K562 (cell line): Measurements from ENCODE around the gene GRSF1. TPM values are rescaled to one million over a fixed set of nuclear protein-coding genes. Genes with fewer than 3 reads are reported as not detected.

Experiments used
- ATAC-seq: fragments of 200-7000 bp; cut with Tn5 transposase; 3 replicates; pipeline ENCODE4 v1.9.1; 2020; ENCODE audit warnings: moderate library complexity
- BruUV-seq: library from RNA; stranded (reverse); fragments of 400-500 nt; replicated peaks from 2 replicates; lab custom pipeline; 2021; lab: Mats Ljungman, UMichigan
- CTCF ChIA-PET: fragments of 300-600 bp; formaldehyde crosslinking; extraction: SDS; loops from one replicate; lab custom pipeline; 2021; ENCODE audit warnings: low intra/inter-chr PET ratio; lab: Yijun Ruan, JAX
- POLR2A ChIA-PET: fragments of 300-600, 350-650 bp; sonication (Branson Sonifier 250); formaldehyde crosslinking; extraction: SDS; loops from one replicate; lab custom pipeline; 2021; ENCODE audit warnings: antibody characterized with exemption, inconsistent platforms; lab: Yijun Ruan, JAX
- DNase-seq, 4 experiments: peaks; one replicate each; pipeline versions ENCODE4 v3.0.0 to v3.0.0-alpha.2; 2011 to 2018; ENCODE audit warnings: low spot score in 3 of 4, mixed read lengths in 3 of 4; ENCODE audit errors: extremely low read depth in 1 of 4
- FAIRE-seq: peaks from 2 replicates; lab custom pipeline; 2011; peaks lifted over from hg19 to GRCh38; lab: Jason Lieb, UNC
- H2AFZ ChIP-seq: 2 replicates; pipeline ENCODE4 v1.6.0; 2011; ENCODE audit warnings: low read depth, low read length, control low read depth, inconsistent platforms
- H3K27ac ChIP-seq: fragments of 200-600 bp; 3 replicates; pipeline ENCODE4 v1.8.0; 2011; ENCODE audit warnings: low read depth, mild to moderate bottlenecking, control low read depth, inconsistent platforms, low read length, moderate library complexity, mixed read lengths; ENCODE audit errors: extremely low read depth
- H3K27me3 ChIP-seq, 2 experiments: fragments of 300-600 bp in 1 of 2; 2 replicates in 1 of 2; 3 replicates in 1 of 2; pipeline versions ENCODE4 v1.6.0 to v1.8.0; 2011; ENCODE audit warnings: inconsistent platforms in 2 of 2, low read length in 2 of 2, mild to moderate bottlenecking in 1 of 2, mixed read lengths in 1 of 2, moderate library complexity in 1 of 2; ENCODE audit not compliant: control insufficient read depth in 2 of 2, insufficient read depth in 2 of 2
- H3K36me3 ChIP-seq: fragments of 300-600 bp; 3 replicates; pipeline ENCODE4 v1.8.0; 2011; ENCODE audit warnings: mild to moderate bottlenecking, low read length, inconsistent platforms; ENCODE audit not compliant: control insufficient read depth, insufficient read depth
- H3K4me1 ChIP-seq, 2 experiments: fragments of 200-600 bp in 1 of 2; replicated peaks in 1 of 2; 2 replicates in 1 of 2; 3 replicates in 1 of 2; pipeline versions ENCODE4 v1.5.1 to v1.8.0; 2011; ENCODE audit warnings: inconsistent platforms in 2 of 2, low read length in 2 of 2, mild to moderate bottlenecking in 1 of 2, mixed read lengths in 1 of 2, moderate library complexity in 1 of 2; ENCODE audit not compliant: control insufficient read depth in 2 of 2, insufficient read depth in 2 of 2
- H3K4me2 ChIP-seq: 2 replicates; pipeline ENCODE4 v1.6.1; 2011; ENCODE audit warnings: low read length, control low read depth, inconsistent platforms, mixed read lengths; ENCODE audit not compliant: insufficient read depth
- H3K4me3 ChIP-seq: fragments of 200-600 bp; sonication (generic), shearing (Covaris generic); 2 replicates; pipeline ENCODE4 v1.5.1; 2016; ENCODE audit warnings: control low read depth, inconsistent platforms
- H3K79me2 ChIP-seq: fragments of 200-600 bp; 3 replicates; pipeline ENCODE4 v1.8.0; 2011; ENCODE audit warnings: low read length, inconsistent platforms; ENCODE audit not compliant: control insufficient read depth, insufficient read depth
- H3K9ac ChIP-seq, 2 experiments: 2 replicates each; pipeline versions ENCODE4 v1.6.0 to v1.6.1; 2011; ENCODE audit warnings: low read depth in 2 of 2, low read length in 2 of 2, control low read depth in 1 of 2, inconsistent platforms in 1 of 2, mild to moderate bottlenecking in 1 of 2, mixed read lengths in 1 of 2; ENCODE audit not compliant: insufficient read depth in 1 of 2
- H3K9me1 ChIP-seq: one replicate; pipeline ENCODE4 v1.6.0; 2011; ENCODE audit warnings: inconsistent platforms, mild to moderate bottlenecking, low read length, moderate library complexity; ENCODE audit not compliant: control insufficient read depth, insufficient read depth
- H3K9me3 ChIP-seq: replicated peaks from 2 replicates; pipeline ENCODE4 v1.5.1; 2011; ENCODE audit warnings: low read depth, low read length, inconsistent platforms; ENCODE audit not compliant: control insufficient read depth, insufficient read depth
- H4K20me1 ChIP-seq: replicated peaks from 2 replicates; pipeline ENCODE4 v1.6.1; 2011; ENCODE audit warnings: low read length, inconsistent platforms, mixed read lengths; ENCODE audit not compliant: control insufficient read depth, insufficient read depth
- DPF2 ChIP-seq: fragments of 450-650 bp; IDR thresholded peaks from 2 replicates; pipeline ENCODE4 v1.6.1; 2016
- PHB ChIP-seq: fragments of 250-450 bp; sonication (Bioruptor Pico); IDR thresholded peaks from 2 replicates; pipeline ENCODE4 v1.5.0; 2021
- SMAD2 ChIP-seq: fragments of 150-350 bp; IDR thresholded peaks from 2 replicates; pipeline ENCODE4 v1.6.1; 2014; ENCODE audit warnings: low read depth, mild to moderate bottlenecking, low read length
- THRAP3 ChIP-seq: fragments of 450-650 bp; IDR thresholded peaks from 2 replicates; pipeline ENCODE4 v1.6.1; 2016; ENCODE audit warnings: mild to moderate bottlenecking, inconsistent platforms, borderline replicate concordance
- UBTF ChIP-seq, 2 experiments: IDR thresholded peaks; 2 replicates each; pipeline ENCODE4 v1.6.1; 2012; ENCODE audit warnings: improper control_type of control experiment in 2 of 2, low read depth in 2 of 2, low read length in 2 of 2, borderline replicate concordance in 1 of 2
- WGBS: fragments of 100-300 bp; shearing (Covaris generic); methylation state at CpG from one replicate; pipeline ENCODE4 v1.1.6; 2016; ENCODE audit warnings: low coverage, mixed read lengths; ENCODE audit not compliant: insufficient coverage; ENCODE audit errors: missing lambda C conversion rate; 5-methylcytosine and 5-hydroxymethylcytosine counted together
- in situ Hi-C: fragments of 300-500 bp; cut with MboI; formaldehyde crosslinking; loops from 4 replicates; pipeline ENCODE4 v1.15.0; 2018; ENCODE audit warnings: inconsistent platforms, mixed read lengths
- intact Hi-C: fragments of 100-400 bp; cut with micrococcal nuclease; formaldehyde crosslinking; loops from 2 replicates; pipeline ENCODE4 v1.14.2; 2022
- polyA plus RNA-seq, 8 experiments: library from polyadenylated mRNA; depleted of rRNA in 4 of 8; stranded (reverse) in 5 of 8; unstranded in 3 of 8; fragments of >200 nt; fragmentation: Nextera tagmentation in 2 of 8; fragmentation: Illumina TruSeq in 1 of 8; extraction: Ambion mirVana in 2 of 8; extraction: Trizol in 1 of 8; gene quantifications; 2 replicates each; pipeline versions ENCODE4 v1.2.1 to v1.2.3, GENCODE V29; 2011 to 2014; ENCODE audit warnings: inconsistent platforms in 1 of 8, missing spikeins in 1 of 8
- total RNA-seq, 7 experiments: library from RNA; depleted of rRNA in 6 of 7; stranded (reverse); fragments of >200 nt in 6 of 7; fragmentation: Illumina TruSeq in 2 of 7; extraction: Trizol in 2 of 7; gene quantifications; 2 replicates each; pipeline versions ENCODE4 v1.2.1 to v1.2.3, GENCODE V29; 2011 to 2021; ENCODE audit warnings: low replicate concordance in 1 of 7
- TF ChIP-seq, protein P1 (sequence below): fragments of 200-800 bp; sonication (Bioruptor generic); IDR thresholded peaks from 2 replicates; pipeline ENCODE4 v1.6.1; 2016; ENCODE audit warnings: missing genetic modification characterization, missing compliant biosample characterization

Gene GRSF1
- total and polyA plus RNA-seq, 9 of the 15 experiments (the other 6 are each of a cell fraction or from before 2014, with no cell fraction given), result 33.0 to 105 (median 76.0) TPM

DNA sequence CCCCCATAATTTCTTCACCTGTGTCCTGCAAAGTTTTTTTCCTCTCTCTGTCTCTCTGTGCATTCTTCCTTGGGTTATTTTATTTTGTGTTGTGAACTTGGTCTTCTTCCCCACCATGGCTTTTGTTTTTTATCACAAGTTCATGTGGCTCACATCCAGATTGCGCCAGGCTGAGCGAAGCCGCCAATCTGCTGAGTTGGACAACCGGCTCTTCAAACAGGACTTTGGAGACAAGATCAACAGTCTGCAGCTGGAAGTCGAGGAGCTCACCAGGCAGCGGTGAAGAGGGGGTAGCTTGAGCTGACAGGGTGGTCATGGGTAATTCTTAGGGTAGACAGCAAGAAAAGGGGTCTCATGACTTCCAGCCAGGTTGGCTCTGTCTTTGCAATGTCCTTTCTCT is 46.1 kb downstream of the GRSF1 start (continued):
- TF ChIP-seq, protein P1, sequence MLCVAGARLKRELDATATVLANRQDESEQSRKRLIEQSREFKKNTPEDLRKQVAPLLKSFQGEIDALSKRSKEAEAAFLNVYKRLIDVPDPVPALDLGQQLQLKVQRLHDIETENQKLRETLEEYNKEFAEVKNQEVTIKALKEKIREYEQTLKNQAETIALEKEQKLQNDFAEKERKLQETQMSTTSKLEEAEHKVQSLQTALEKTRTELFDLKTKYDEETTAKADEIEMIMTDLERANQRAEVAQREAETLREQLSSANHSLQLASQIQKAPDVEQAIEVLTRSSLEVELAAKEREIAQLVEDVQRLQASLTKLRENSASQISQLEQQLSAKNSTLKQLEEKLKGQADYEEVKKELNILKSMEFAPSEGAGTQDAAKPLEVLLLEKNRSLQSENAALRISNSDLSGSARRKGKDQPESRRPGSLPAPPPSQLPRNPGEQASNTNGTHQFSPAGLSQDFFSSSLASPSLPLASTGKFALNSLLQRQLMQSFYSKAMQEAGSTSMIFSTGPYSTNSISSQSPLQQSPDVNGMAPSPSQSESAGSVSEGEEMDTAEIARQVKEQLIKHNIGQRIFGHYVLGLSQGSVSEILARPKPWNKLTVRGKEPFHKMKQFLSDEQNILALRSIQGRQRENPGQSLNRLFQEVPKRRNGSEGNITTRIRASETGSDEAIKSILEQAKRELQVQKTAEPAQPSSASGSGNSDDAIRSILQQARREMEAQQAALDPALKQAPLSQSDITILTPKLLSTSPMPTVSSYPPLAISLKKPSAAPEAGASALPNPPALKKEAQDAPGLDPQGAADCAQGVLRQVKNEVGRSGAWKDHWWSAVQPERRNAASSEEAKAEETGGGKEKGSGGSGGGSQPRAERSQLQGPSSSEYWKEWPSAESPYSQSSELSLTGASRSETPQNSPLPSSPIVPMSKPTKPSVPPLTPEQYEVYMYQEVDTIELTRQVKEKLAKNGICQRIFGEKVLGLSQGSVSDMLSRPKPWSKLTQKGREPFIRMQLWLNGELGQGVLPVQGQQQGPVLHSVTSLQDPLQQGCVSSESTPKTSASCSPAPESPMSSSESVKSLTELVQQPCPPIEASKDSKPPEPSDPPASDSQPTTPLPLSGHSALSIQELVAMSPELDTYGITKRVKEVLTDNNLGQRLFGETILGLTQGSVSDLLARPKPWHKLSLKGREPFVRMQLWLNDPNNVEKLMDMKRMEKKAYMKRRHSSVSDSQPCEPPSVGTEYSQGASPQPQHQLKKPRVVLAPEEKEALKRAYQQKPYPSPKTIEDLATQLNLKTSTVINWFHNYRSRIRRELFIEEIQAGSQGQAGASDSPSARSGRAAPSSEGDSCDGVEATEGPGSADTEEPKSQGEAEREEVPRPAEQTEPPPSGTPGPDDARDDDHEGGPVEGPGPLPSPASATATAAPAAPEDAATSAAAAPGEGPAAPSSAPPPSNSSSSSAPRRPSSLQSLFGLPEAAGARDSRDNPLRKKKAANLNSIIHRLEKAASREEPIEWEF, result no peak

DNA sequence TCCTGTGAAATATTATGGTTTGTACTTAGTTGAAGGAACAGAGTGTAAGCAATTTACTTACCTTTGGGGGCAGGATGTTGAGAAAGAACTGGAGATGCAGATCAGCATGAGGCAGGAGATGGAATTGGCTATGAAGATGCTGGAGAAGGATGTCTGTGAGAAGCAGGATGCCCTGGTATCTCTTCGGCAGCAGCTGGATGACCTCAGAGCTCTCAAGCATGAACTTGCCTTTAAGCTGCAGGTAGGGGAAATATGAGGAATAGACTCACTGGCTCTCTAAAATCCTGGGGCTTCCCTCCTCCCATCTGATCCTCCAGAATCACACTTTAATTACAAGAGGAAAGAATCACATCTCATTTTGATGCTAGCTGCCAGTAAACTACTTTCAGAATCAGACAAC is 51.0 kb downstream of the GRSF1 start:
- FAIRE-seq (no peak), DNase-seq (no peak), ATAC-seq (no peak)
- no peaks in the 10 kb centered on the region for H3K9me3 ChIP-seq
- no peak overlapping the region for H3K4me3 ChIP-seq
- no peak overlapping the region for H3K9ac ChIP-seq
- H3K4me2 ChIP-seq, result no peak overlapping the region
- H2AFZ ChIP-seq, result no peak overlapping the region
- ChIA-PET CTCF (no interaction called here), POLR2A (interaction anchor here (0.7 kb wide), 1 partner anchor 8 kb away, joined by 3 read pairs; no protein-coding TSS in a partner anchor)
- H3K27ac ChIP-seq, result no peak overlapping the region
- in situ Hi-C loops, result no loop called here
- BruUV-seq, result no TSS peak
- intact Hi-C loops, result no loop called here
- H3K4me1 ChIP-seq, result no peaks in the 10 kb centered on the region
- TF ChIP-seq UBTF (IDR thresholded peaks at IDR 0.05; ENCODE audit: borderline replicate concordance in 1 of 2, low read depth in 2 of 2, low read length in 2 of 2) (no peak), SMAD2 (no peak), THRAP3 (no peak), PHB (CRISPR knock-in tag) (no peak), DPF2 (no peak)
- WGBS, result 78% methylated on average over 1 of the region's 1 CpG
- H4K20me1 ChIP-seq, result no peaks in the 10 kb centered on the region
- no peaks in the 10 kb centered on the region for H3K9me1 ChIP-seq
- no peaks in the 10 kb centered on the region for H3K27me3 ChIP-seq
- H3K36me3 ChIP-seq, result peaks cover 9% of the 10 kb centered on the region; the same call in 2 of the 3 replicates
- no peaks in the 10 kb centered on the region for H3K79me2 ChIP-seq
